DMS79 (cell line): Measurements from ENCODE around the gene GGTLC2.
"Not testable (repeated sequence)": the region's sequence is repeated elsewhere in the genome, so short reads cannot be mapped to it uniquely, and the experiment has no call there.

Experiments
- DNase-seq: peaks from one replicate; lab custom pipeline; 2025; lab: John Stamatoyannopoulos, UW

GGTLC2 gene

GRCh38 chr22:22644314-22644713 is at the start of gene GGTLC2:
Gene GGTLC2 (plus strand): TSS chr22:22644614. CDS start chr22:22646346, 1,732 bp downstream.
- not testable (repeated sequence) for DNase-seq

- DNase-seq = no peak
Measured at GRCh38 chr22:22595001-22595835, 49.2 kb upstream of the GGTLC2 start.

GRCh38 chr22:22598144-22598543 is 46.3 kb upstream of the GGTLC2 start:
- DNase-seq = no peak

GRCh38 chr22:22599248-22599647 is 45.2 kb upstream of the GGTLC2 start:
- DNase-seq = no peak

GRCh38 chr22:22600531-22601261 is 43.7 kb upstream of the GGTLC2 start:
- no peak for DNase-seq

GRCh38 chr22:22603470-22603947 is 40.9 kb upstream of the GGTLC2 start:
- DNase-seq = no peak

GRCh38 chr22:22604326-22605073 is 39.9 kb upstream of the GGTLC2 start:
- DNase-seq = no peak

GRCh38 chr22:22605074-22605404 is 39.4 kb upstream of the GGTLC2 start:
- no peak for DNase-seq

GRCh38 chr22:22608022-22608421 is 36.4 kb upstream of the GGTLC2 start:
- DNase-seq = not testable (repeated sequence)

GRCh38 chr22:22609291-22609690 is 35.1 kb upstream of the GGTLC2 start:
- DNase-seq = no peak

GRCh38 chr22:22612516-22612915 is 31.9 kb upstream of the GGTLC2 start:
- DNase-seq = no peak

- no peak for DNase-seq
Measured at GRCh38 chr22:22614065-22614464, 30.3 kb upstream of the GGTLC2 start.

GRCh38 chr22:22616636-22617035 is 27.8 kb upstream of the GGTLC2 start:
- no peak for DNase-seq

- no peak for DNase-seq
Measured at GRCh38 chr22:22618448-22618847, 26.0 kb upstream of the GGTLC2 start.

- DNase-seq = no peak
Measured at GRCh38 chr22:22618923-22619322, 25.5 kb upstream of the GGTLC2 start.

GRCh38 chr22:22619765-22620414 is 24.5 kb upstream of the GGTLC2 start:
- no peak for DNase-seq

- not testable (repeated sequence) for DNase-seq
Measured at GRCh38 chr22:22628546-22629495, 15.6 kb upstream of the GGTLC2 start.

- not testable (repeated sequence) for DNase-seq
Measured at GRCh38 chr22:22631223-22631652, 13.2 kb upstream of the GGTLC2 start.

GRCh38 chr22:22632226-22632625 is 12.2 kb upstream of the GGTLC2 start:
- not testable (repeated sequence) for DNase-seq

GRCh38 chr22:22633533-22633932 is 10.9 kb upstream of the GGTLC2 start:
- DNase-seq = not testable (repeated sequence)

GRCh38 chr22:22636260-22636659 is 8.2 kb upstream of the GGTLC2 start:
- DNase-seq = not testable (repeated sequence)
